Caco-2 (cell line): ENCODE data around the gene RFC4. TPM values are rescaled to one million over a fixed set of nuclear protein-coding genes. Genes with fewer than 3 reads are reported as not detected.

Experiments used
- Bru-seq: library from RNA; stranded (reverse); fragments of 400-500 nt; gene quantifications from one replicate; lab custom pipeline; 2021; lab: Mats Ljungman, UMichigan
- BruChase-seq, 2 experiments: library from RNA; stranded (reverse); fragments of 400-500 nt; gene quantifications; one replicate each; lab custom pipeline; 2021; lab: Mats Ljungman, UMichigan
- BruUV-seq: library from RNA; stranded (reverse); fragments of 400-500 nt; replicated peaks from 2 replicates; lab custom pipeline; 2021; lab: Mats Ljungman, UMichigan
- CTCF ChIA-PET: fragments of 300-600 bp; sonication (Branson Sonifier 250); formaldehyde crosslinking; loops from one replicate; lab custom pipeline; 2022; ENCODE audit warnings: antibody characterized with exemption; lab: Charles Lee
- POLR2A ChIA-PET: fragments of 300-600 bp; sonication (Branson Sonifier 250); formaldehyde crosslinking; loops from one replicate; lab custom pipeline; 2022; ENCODE audit warnings: antibody characterized with exemption; lab: Charles Lee
- DNase-seq, 2 experiments: peaks; one replicate each; pipeline versions ENCODE4 v3.0.0 to v3.0.0-alpha.2; 2020 to 2022
- H3K27me3 ChIP-seq: replicated peaks from 2 replicates; pipeline ENCODE4 v1.6.0; 2011; ENCODE audit warnings: low read length; ENCODE audit not compliant: control insufficient read depth, insufficient read depth
- H3K36me3 ChIP-seq: 2 replicates; pipeline ENCODE4 v1.5.1; 2011; ENCODE audit warnings: low read length; ENCODE audit not compliant: control insufficient read depth, insufficient read depth
- H3K4me1 ChIP-seq: fragments of 250-450 bp; sonication (Bioruptor Pico); 2 replicates; pipeline ENCODE4 v1.5.1; 2020; ENCODE audit warnings: mild to moderate bottlenecking
- H3K4me3 ChIP-seq: 2 replicates; pipeline ENCODE4 v1.5.1; 2011; ENCODE audit warnings: low read depth, mild to moderate bottlenecking, control low read depth, low read length
- H3K9me3 ChIP-seq: fragments of 250-450 bp; sonication (Bioruptor Pico); 2 replicates; pipeline ENCODE4 v1.5.1; 2020; ENCODE audit warnings: mild to moderate bottlenecking, moderate library complexity
- H3K27ac Mint-ChIP-seq: one replicate; pipeline ENCODE4 v1.8.0; 2022; ENCODE audit warnings: mixed read lengths; ENCODE audit not compliant: unreplicated experiment
- H3K27me3 Mint-ChIP-seq: one replicate; pipeline ENCODE4 v1.8.0; 2022; ENCODE audit warnings: mixed read lengths; ENCODE audit not compliant: insufficient read depth, unreplicated experiment
- H3K36me3 Mint-ChIP-seq: one replicate; pipeline ENCODE4 v1.8.0; 2022; ENCODE audit warnings: mild to moderate bottlenecking, mixed read lengths; ENCODE audit not compliant: insufficient read depth, unreplicated experiment
- H3K4me1 Mint-ChIP-seq: one replicate; pipeline ENCODE4 v1.8.0; 2022; ENCODE audit warnings: low read depth, mixed read lengths; ENCODE audit not compliant: unreplicated experiment
- H3K4me3 Mint-ChIP-seq: one replicate; pipeline ENCODE4 v1.8.0; 2022; ENCODE audit warnings: mild to moderate bottlenecking, moderate library complexity, mixed read lengths; ENCODE audit not compliant: unreplicated experiment
- H3K9me3 Mint-ChIP-seq: one replicate; pipeline ENCODE4 v1.8.0; 2022; ENCODE audit warnings: mixed read lengths; ENCODE audit not compliant: unreplicated experiment
- intact Hi-C: fragments of 100-400 bp; cut with micrococcal nuclease; formaldehyde crosslinking; loops from one replicate; pipeline ENCODE4 v1.10.0; 2022; ENCODE audit not compliant: unreplicated experiment
- long read RNA-seq: library from polyadenylated mRNA; stranded (forward); transcript quantifications from one replicate; pipeline ENCODE4 v2.0.0, GENCODE V29; 2022
- total RNA-seq: library from RNA; stranded (reverse); gene quantifications from 2 replicates; pipeline ENCODE4 v1.2.3, GENCODE V29; 2022
- TF ChIP-seq, protein P1 (sequence below), 2 experiments: fragments of 200-600 bp in 1 of 2; IDR thresholded peaks; 1 replicate in 1 of 2; 2 replicates in 1 of 2; pipeline versions ENCODE4 v1.5.1 to v1.8.0; 2011 to 2022; ENCODE audit warnings: antibody characterized with exemption in 1 of 2, control low read depth in 1 of 2, inconsistent platforms in 1 of 2, low read depth in 1 of 2, low read length in 1 of 2, mild to moderate bottlenecking in 1 of 2, moderate library complexity in 1 of 2; ENCODE audit not compliant: insufficient read depth in 1 of 2, severe bottlenecking in 1 of 2, unreplicated experiment in 1 of 2

The RFC4 gene, protein sequence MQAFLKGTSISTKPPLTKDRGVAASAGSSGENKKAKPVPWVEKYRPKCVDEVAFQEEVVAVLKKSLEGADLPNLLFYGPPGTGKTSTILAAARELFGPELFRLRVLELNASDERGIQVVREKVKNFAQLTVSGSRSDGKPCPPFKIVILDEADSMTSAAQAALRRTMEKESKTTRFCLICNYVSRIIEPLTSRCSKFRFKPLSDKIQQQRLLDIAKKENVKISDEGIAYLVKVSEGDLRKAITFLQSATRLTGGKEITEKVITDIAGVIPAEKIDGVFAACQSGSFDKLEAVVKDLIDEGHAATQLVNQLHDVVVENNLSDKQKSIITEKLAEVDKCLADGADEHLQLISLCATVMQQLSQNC
- 52.6 and 62.2 TPM in 2 replicates for total RNA-seq
- percentile 78 among the genes with signal in this experiment for Bru-seq, nascent RNA
- BruChase-seq, experiment 1, labeled RNA remaining after a 2-hour chase = percentile 76 among the genes with signal in this experiment
- BruChase-seq, experiment 2, labeled RNA remaining after a 6-hour chase = percentile 81 among the genes with signal in this experiment
- long read RNA-seq, transcript RFC4-201 (11 exons, 1,384 nt) = major isoform, 24 of 74 reads
- long read RNA-seq, transcript RFC4-202 (11 exons, 1,448 nt) = major isoform, 24 of 74 reads
- long read RNA-seq, partial matches to known transcripts = 20 of 74 reads
- long read RNA-seq, other reads (novel, unspliced or antisense) = 6 of 74 reads

DNA sequence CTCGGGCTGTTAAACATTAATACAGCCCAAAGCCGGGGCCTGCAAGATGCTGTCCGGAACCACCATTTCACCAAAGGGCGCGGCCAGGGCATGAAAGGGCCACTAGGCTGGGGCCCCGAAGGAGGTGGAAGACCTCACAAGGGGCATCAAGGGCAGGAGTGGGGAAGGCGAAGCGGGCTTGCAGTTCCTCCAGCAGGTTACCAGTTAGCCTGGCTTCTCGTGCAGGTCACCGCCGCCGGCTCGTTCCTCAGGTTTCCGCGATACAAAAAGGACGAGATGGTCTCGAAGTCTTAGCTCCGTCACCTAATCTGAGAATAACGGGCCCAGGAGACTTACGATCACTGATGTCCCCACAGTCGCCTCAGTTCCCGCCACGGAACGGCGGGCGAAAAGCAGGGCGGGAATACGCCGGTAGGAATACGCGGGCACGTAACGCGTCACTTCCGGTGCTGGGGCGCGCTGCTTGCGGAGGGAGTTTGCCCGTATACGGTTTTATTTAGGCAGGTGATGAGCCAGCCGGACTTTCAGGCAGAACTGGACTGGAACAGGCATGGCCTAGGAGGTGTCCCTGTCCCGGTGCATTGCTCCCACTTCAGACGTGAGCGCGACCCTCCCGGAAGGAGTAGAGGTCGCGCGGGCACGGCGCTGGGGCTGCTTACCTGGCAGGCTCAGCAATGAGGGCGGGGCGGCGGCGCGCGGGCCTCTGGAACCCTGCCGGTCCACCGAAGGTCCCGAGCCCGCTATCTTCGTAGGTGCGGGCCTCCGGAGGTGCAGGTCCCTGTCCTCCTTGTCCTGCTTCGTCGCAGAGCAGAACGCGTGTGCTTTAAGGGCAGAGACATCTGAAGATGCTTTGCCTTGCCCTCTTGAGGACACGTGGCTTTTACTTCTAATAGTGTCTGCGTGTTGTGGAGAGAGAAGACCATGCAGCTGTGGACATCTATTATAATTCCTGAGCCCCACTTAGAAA is at the start of gene RFC4:
Gene RFC4, minus strand, starts transcription at position 394 of the 967 bp plus-strand sequence. CDS start 1,769 bp downstream, outside the sequence.
- intact Hi-C loops = loop anchor here (2.0 kb wide), 1 partner anchor 16 kb away; no protein-coding TSS in a partner anchor
- Mint-ChIP-seq H3K36me3 (peaks cover 30% of the 10 kb centered on the region), H3K4me3 (peak within 1 kb of the TSS; percentile 74), H3K4me1 (no peaks in the 10 kb centered on the region), H3K27me3 (no peaks in the 10 kb centered on the region), H3K27ac (peak within 1 kb of the TSS; percentile 84), H3K9me3 (no peaks in the 10 kb centered on the region)
- BruUV-seq = TSS peak; percentile 89
- ChIA-PET POLR2A (interaction anchor here (0.6 to 1.3 kb wide), 3 partner anchors 17 to 32 kb away, joined by 3 to 8 read pairs (median 4); partner anchors contain the start of gene EIF4A2), CTCF (interaction anchor here (0.7 kb wide), 1 partner anchor 192 kb away, joined by 4 read pairs; no protein-coding TSS in a partner anchor)
- no peaks in the 10 kb centered on the region for H3K4me1 ChIP-seq
- TF ChIP-seq, protein P1, sequence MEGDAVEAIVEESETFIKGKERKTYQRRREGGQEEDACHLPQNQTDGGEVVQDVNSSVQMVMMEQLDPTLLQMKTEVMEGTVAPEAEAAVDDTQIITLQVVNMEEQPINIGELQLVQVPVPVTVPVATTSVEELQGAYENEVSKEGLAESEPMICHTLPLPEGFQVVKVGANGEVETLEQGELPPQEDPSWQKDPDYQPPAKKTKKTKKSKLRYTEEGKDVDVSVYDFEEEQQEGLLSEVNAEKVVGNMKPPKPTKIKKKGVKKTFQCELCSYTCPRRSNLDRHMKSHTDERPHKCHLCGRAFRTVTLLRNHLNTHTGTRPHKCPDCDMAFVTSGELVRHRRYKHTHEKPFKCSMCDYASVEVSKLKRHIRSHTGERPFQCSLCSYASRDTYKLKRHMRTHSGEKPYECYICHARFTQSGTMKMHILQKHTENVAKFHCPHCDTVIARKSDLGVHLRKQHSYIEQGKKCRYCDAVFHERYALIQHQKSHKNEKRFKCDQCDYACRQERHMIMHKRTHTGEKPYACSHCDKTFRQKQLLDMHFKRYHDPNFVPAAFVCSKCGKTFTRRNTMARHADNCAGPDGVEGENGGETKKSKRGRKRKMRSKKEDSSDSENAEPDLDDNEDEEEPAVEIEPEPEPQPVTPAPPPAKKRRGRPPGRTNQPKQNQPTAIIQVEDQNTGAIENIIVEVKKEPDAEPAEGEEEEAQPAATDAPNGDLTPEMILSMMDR (IDR thresholded peaks at IDR 0.05; ENCODE audit: insufficient read depth in 1 of 2, low read depth in 1 of 2, low read length in 1 of 2, severe bottlenecking in 1 of 2, unreplicated experiment in 1 of 2) = no peak
- peak; percentile 87 for DNase-seq
- H3K4me3 ChIP-seq = peak within 1 kb of the TSS; percentile 73
- no peaks in the 10 kb centered on the region for H3K27me3 ChIP-seq
- H3K36me3 ChIP-seq = no peaks in the 10 kb centered on the region
- H3K9me3 ChIP-seq = no peaks in the 10 kb centered on the region

DNA sequence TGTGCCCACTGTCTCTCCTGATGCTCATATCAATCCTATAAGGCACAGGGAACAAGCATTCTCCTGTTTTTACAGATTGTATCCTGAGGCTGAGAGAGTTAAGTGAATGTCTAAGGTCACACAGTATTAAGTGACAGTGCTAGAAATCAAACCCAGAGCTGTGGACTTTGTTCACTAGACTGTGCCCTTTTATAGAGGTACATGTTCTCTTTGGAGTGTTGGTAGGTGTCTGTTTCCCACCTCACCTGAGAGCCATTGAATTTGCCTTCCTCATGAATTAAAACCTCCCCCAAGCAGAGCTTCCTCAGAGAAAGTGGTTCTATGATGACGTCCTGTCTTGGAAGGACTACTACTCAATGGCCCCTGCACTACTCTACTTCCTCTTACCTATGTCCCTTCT is 48.7 kb upstream of the RFC4 start:
- Histone ChIP-seq H3K36me3 (no peaks in the 10 kb centered on the region), H3K9me3 (0 out of 2 replicates have a peak, but pooled peaks cover 4% of the 10 kb centered on the region), H3K4me1 (no peaks in the 10 kb centered on the region), H3K4me3 (no peak overlapping the region), H3K27me3 (no peaks in the 10 kb centered on the region)
- POLR2A ChIA-PET = no interaction called here
- no peak for DNase-seq
- no peaks in the 10 kb centered on the region for H3K36me3 Mint-ChIP-seq
- H3K9me3 Mint-ChIP-seq = no peaks in the 10 kb centered on the region
- no peaks in the 10 kb centered on the region for H3K27me3 Mint-ChIP-seq
- TF ChIP-seq, protein P1 (IDR thresholded peaks at IDR 0.05; ENCODE audit: insufficient read depth in 1 of 2, low read depth in 1 of 2, low read length in 1 of 2, severe bottlenecking in 1 of 2, unreplicated experiment in 1 of 2) = no peak
- H3K4me3 Mint-ChIP-seq = no peak overlapping the region
- intact Hi-C loops = no loop called here
- H3K4me1 Mint-ChIP-seq = no peaks in the 10 kb centered on the region
- BruUV-seq = no TSS peak
- H3K27ac Mint-ChIP-seq = no peak overlapping the region
- CTCF ChIA-PET = no interaction called here
